Raji (cell line): ENCODE measurements around the gene DNAJC1.

Source experiments
- POLR2A ChIP-seq: IDR thresholded peaks from 2 replicates; pipeline ENCODE4 v1.6.1; 2011; ENCODE audit warnings: low read depth, low read length, control low read depth; ENCODE audit not compliant: insufficient read depth

The DNAJC1 gene

GRCh38 chr10:21715531-21716195 is 287.9 kb downstream of the DNAJC1 start:
- TF ChIP-seq POLR2A = no peak

DNA sequence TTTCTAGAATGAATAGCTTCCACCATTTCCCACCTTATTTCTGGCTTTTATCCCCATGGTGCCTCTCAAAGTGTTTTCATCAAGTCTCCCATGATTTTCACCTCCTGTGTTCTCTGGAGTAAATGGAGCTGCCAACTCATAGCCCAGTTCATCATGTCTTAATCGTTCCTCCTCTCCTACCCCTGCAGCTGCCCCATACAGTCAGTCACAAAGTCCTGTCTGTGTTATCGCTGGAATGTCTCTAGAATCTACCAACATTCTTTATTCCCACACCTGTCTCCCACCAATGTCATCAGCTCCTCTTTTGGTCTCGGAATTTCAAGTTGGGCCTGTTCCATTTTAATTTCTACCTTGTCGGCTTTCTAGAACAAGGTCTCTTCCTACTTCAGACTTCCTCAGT is 290.6 kb downstream of the DNAJC1 start:
- no peak for TF ChIP-seq POLR2A

- TF ChIP-seq POLR2A = no peak
Measured at GRCh38 chr10:21707498-21707897, 296.0 kb downstream of the DNAJC1 start.
